T-helper 22 cell (primary cell): ENCODE data around the gene PNLIPRP1.

ENCODE experiments used
- DNase-seq: peaks from one replicate; pipeline ENCODE4 v3.0.0-alpha.2; 2020; ENCODE audit warnings: low read depth

Gene PNLIPRP1

DNA sequence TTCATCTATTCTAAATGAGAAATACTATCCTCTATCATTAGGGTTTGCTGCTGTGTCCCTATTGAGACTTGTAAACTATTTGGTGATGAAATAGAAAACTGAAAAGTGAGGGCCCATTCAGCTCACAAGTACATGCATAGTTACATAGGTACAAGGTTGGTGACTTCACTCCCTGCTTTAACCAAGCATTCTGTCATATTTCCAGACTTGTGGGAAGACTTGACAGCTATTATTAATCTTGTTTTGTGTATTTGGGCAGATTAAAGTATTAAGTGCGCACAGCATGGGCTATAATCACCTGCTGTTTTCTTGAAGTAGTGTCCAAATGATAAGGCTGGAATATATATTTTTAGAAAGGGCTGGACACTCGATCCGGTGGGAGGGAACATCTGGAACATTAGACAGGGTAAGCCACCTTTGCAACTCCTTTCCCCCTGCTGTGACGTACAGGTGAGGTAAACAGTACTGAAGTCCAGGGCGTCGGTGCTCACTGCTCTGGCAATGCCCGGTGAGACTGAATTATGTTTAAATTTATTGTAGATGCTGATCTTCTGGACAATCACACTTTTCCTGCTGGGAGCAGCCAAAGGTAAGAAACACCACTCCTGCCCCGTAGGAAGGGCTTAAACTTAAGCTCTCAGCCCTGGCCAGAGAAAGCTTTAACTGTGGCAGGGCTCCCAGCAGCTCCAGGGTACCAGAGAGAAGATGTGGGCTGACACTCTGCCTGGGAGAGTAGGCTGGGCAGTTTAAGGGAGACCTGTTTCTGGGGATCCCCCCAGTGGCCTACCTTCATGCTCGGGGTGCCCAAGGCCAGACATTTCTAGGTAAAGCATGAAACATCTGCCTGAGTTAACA lies at the start of gene PNLIPRP1:
Gene PNLIPRP1 (plus strand): TSS at position 370 of the 855 bp plus-strand sequence. CDS start 171 bp downstream, at position 541.
- DNase-seq = no peak

DNA sequence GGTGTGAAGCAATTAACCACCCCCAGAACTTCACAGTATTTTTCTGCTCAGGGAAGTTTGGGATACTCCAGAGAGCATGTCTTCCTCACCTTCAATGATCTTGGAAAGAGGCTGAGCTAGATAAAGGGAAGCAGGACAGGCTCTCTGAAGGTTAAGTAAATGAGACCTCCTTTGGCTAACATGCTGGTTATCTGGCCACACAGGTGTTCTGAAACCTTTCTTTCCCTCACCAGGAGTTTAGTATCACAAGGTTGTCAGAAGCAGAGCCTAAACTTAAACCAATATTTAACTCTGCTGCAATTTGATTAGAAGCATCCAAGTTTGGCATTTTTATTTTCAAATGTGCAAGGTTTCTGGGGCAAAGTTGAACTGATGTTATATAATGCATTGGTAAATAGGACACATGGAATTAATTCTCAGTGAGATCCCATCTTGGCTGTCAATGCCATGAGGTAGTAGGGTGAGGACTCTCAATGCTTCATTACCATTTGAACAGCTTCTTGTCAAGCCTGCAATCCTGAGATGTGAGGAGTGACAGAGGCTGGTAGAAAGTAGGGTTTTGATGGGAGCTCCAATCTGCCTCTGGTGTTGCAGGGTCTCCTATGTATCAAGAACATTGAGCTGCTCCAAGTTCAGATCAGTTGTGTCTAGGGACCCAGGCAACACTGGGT lies 48.6 kb upstream of the PNLIPRP1 start:
- DNase-seq = no peak

DNA sequence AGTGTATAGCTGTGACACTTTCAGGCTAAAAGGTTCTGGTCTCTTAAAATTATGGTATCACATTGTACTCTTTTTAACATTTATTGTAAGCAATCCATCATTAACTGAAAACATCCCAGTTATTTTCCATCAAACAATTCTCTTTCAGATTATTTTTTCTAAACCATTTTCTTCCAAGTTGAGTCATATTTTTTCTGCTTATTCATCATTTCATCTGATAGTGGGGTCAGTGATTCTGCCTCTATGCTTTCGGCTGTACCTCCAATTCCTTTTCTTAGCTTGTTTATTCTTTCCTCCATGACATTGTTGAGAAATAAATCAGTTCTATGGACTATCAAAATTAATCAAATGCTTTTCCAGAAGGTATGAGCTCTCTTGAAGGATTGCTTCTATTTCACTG lies 45.6 kb upstream of the PNLIPRP1 start:
- no peak for DNase-seq

DNA sequence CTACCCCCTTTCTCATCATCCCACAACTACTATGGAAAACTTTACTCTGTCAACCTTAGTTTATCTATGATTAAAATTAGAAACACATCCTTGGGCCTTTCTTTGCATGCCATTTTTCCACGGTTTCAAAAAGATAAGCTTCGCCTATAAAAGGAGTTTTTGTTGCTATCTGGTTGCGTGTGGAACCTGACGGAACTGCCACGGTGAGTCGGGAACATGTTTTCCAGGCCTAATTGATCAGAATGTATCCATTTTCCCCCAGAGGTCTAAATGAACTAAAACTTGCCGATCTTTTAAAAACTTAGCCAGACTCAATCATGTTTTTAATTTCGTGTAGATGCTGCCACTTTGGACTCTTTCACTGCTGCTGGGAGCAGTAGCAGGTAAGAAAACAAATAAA lies 45.0 kb upstream of the PNLIPRP1 start, which contains the start of gene PNLIP:
Gene PNLIP (plus strand): TSS at position 176 of the 400 bp plus-strand sequence. CDS start 162 bp downstream, at position 338.
- no peak for DNase-seq

DNA sequence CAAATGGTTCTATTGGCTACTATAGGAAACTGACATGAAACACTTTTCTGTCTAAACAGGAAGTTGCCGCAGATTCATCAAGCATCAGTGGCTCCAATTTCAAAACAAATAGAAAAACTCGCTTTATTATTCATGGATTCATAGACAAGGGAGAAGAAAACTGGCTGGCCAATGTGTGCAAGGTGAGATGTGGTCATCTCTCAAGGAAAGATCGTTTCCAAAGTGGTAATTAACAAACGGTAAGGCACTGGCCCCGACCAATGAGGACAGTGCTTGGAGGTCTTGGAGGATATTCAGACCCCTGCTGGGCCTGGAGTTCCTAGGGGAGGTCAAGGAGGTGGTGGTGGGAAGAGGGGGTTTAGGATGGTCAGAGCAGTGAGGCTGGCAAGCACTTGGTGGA lies 42.5 kb upstream of the PNLIPRP1 start:
- no peak for DNase-seq

DNA sequence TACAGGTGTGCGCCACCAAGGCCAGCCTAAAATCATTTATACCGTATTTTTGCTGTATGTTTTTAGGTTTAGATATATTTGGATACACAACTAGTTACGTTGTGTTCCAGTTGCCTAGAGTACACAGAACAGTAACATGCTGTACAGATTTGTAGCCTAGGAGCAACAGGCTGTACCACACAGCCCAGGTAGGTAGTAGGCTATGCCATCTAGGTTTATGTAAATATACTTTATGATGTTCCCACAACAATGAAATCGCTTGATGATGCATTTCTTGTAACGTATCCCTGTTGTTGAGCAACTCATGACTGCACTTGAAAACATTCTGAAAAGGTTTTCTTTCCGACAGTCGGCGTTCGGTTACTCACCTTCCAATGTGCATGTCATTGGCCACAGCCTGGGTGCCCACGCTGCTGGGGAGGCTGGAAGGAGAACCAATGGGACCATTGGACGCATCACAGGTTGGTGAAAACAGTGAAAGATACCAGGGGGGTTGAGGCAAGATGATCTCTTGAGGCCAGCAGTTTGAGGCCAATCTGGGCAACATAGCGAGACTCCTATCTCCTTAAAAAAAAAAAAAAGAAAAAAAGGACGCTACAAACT lies 37.3 kb upstream of the PNLIPRP1 start:
- DNase-seq = no peak

DNA sequence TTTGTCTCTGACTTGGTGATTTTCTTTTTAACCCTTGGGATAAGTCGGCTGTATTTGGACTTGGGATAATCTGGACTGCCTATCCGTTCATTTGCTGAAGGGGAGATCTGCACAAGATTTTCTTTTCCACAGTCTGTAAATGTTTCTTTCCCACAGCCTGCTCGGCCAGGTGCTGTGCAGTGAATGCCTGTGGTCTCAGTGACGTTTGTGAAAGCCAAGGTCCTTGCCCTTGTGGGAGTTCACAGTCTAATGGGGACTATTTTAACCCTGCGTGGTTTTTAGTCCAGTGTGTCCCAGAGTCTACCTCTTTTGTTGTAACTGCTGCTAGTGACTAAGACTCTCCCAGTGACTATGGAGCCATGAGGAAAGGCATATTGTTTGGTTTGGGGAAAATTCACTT lies 36.1 kb upstream of the PNLIPRP1 start:
- DNase-seq = no peak

DNA sequence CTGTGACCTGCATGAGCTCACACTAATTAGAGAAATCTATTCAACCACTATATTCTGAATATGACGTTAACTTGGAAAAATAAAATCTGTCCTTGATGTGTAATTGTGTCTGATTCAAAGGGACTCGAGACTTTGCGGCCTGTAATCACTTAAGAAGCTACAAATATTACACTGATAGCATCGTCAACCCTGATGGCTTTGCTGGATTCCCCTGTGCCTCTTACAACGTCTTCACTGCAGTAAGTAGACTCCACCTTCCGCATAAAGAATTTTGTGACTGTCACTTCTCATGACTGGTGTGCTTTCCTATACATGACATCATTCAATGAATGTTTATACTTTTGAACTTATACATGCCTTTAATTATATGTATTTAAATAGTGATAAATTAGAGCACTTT lies 34.9 kb upstream of the PNLIPRP1 start:
- no peak for DNase-seq

DNA sequence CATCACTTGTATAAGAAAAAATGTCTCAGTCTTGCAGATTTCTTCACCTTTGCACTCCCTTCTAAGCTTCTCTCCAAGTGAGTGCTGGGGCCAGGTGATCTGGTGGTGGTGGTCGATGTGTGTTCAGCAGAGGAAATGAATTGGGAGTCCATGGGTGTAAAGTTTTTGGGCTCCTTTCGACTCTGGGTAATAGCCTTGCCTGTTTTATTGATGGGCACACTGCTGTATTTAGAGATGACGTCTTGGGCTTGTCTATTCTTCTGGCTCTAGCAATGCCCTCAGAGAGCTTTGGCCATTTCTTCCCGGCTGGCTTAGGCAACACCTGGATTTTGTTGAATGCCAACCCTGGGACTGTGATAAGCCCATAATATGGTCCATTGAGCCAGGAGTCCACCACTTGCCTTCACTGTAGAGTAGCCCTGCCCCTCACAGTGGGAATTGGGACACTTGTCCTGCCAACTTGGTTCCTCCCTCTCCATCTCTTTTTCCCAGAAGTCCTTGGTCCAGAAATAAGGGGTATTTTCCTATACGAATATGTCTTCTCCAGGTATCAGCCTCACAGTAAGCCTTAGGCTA lies 33.4 kb upstream of the PNLIPRP1 start:
- no peak for DNase-seq

DNA sequence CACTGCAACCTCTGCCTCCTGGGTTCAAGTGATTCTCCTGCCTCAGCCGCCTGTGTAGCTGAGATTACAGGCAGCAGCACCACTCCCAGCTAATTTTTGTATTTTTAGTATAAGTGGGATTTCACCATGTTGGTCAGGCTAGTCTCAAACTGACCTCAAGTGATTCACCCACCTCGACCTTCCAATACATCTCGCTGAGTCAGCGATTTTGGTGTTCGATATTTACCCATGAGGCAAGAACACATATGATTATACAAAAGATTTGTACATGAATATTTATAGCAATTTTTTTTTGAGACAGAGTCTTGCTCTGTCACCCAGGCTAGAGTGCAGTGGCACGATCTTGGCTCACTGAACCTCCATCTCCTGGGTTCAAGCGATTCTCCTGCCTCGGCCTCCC lies 25.2 kb upstream of the PNLIPRP1 start:
- no peak for DNase-seq

DNA sequence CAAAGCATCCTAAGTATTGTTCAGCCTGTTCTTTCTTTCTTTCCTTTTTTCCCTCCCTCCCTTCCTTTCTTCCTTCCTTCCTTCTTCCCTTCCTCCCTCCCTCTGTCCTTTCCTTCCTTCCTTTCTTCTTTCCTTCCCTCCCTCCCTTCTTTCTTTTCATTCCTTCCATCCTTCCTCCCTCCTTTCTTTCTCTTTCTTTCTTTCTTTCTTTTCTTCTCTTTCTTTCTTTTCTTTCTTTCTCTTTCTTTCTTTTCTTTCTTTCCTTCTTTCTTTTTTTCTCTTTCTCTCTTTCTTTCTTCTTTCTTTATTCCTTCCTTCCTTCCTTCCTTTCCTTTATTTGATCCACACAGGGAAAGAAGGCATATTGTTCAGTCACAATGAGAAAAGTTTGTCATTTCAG lies 23.8 kb upstream of the PNLIPRP1 start:
- no peak for DNase-seq

DNA sequence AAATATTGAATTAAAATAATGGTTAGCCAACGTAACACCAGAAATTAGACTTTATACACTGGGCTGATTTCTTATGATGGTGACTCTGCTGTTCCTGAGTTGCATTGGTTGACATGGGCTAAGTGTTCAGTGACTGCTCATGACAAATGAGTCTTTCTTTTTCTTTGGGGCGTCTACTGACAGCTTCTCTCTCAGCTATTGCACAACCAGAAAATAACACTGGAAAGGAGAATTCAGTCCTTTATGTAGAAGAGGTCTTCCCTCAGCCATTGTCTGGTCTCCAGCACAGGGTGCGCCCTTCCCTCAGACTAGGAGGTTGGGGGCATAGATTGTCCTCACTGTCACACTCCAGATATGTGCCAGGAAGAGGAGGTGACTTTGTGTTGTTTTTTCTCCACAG lies 23.4 kb upstream of the PNLIPRP1 start:
- DNase-seq = no peak

DNA sequence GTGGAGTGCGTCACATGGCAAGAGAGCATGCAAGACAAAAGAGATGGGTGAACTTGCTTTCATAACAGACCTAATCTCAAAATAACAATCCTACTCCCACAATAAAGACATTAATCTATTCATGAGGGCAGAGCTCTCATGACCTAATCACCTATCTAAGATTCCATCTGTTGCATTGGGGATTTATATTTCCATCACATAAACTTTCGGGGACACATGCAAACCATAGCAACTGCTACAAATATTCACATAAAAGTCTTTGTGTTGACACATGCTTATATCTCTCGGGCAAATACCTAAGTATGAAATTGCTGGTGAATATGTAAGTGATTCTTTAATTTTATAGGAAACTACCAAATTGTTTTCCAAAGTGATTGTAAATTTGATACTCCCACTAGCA lies 16.0 kb upstream of the PNLIPRP1 start:
- no peak for DNase-seq

DNA sequence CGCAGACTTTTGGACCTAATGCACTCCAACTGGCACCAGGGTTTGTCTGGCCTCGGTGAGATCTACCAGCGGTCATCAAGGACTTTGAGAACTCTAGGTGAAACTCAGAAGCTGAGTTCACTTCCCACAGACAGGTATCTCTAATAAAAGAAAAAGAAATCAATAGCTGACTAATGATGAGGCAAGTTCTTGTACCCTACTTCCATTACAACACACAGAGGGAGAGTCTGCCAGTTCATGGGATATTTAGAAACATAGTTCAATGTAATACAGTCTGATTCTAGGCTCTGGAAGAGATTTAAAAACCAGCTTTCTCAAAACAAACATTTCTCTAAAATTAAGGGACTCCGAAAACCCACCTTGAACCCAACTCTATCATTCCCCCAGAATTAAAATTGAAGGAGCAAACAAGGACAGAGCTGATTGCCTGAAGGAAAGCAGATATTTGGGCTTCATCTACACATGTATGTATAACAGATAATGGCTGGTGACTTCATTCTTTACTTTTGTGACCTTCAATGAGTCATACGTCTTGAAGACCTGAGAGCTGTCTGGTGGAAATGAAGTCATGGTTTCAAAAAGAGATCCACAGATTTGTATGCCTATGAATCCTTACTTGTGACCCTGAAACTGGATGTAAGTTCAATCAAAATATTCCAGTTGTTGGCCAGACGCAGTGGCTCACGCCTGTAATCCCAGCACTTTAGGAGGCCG lies 2.7 kb upstream of the PNLIPRP1 start:
- no peak for DNase-seq

DNA sequence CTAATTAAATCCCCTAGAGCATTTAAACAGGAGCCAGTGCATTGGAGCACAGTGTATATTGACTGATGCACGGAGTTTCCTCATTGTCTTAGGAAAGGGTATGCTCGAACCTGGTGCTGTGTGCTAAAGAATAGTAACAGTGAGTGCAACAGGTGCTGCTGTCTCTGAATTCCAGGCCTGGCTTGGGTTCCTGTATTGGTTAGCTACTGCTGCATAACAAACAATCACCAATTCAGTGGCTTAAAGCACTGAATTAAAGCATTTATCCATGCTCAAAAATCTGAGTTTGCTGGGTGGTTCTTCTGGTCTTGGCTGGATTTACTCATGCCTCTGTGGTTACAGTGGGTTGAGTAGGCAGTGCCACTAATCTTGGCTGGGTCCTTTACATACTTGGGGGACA lies 1.8 kb upstream of the PNLIPRP1 start:
- no peak for DNase-seq

DNA sequence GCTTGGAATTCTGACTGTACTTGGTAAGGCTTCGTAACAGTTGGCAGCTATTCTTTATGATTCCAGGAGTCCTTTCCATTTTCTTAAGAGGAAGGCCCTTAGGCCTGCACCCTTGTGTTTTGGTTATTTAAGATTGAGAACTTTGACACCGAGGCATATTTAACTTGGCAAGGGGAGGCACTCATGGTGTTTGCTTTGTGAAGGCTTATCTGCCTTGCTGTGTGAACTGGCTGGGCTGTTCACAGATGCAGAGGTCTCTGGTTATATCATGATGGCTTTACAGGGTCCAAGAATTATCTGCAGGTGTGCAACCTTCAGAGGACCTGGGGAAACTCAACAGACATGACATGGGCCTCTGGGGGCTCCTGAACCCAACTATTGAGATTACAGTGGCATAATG lies 833 bp upstream of the PNLIPRP1 start:
- no peak for DNase-seq

DNA sequence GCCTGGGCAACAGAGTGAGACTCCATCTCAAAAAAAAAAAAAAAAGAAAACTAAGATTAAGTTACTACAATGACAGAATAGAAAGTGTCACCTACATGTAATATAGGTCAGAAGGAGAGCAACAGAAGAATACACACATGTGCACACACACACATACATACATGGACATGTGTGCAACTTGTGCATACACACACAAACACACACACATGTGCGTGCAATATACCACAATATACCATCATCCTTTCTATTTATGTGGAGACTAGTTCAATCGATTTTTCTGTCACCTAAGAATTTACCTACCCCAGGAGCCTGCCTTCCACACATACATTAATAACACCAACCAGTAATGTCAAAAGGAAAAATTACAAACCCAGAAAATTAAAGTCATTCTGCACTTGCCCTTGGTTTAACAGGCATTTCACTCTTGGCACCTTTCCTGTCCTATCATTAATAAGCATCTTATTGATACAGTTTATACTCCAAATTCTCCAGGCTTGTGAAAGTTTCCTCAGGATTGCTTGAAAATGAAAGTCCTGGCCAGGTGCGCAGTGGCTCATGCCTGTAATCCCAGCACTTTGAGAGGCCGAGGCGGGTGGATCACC lies 2.5 kb downstream of the PNLIPRP1 start:
- no peak for DNase-seq

DNA sequence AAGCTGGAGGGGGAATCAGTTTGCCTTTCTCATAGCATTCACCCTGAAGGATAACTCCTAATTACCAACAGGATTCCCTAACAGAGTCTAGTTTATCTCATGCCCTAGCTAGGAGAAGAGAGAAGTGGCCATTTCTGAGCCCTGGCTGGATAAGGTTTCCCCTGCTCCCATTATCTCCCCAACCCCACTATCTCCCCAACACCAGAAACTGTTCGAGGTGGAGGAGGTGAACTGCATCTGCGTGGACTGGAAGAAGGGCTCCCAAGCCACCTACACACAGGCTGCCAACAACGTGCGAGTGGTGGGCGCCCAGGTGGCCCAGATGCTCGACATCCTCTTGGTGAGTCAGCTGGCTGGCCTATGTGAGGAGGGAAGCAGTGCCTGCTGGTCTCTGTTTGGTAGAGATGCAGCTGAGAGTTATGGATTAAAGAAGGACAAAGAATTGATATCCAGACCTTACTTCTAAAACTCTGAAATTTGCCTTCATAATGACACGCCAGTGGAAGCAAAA lies 3.8 kb downstream of the PNLIPRP1 start:
- DNase-seq = no peak

DNA sequence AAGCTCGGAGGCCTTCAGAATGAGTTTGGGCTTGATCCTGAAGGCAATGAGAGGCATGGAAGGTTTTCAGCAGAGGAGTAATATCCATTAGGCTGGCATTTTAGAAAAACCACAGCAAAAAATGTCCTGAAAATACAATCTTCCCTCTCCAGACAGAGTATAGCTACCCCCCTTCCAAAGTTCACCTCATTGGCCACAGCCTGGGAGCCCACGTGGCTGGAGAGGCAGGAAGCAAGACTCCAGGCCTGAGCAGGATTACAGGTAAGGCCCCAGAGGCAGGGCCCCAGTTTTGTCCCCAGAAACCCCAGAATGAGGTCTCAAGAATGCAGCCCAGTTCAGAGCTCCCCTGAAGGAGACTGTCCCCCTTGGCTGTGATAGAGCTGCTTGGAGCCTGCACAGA lies 5.3 kb downstream of the PNLIPRP1 start:
- no peak for DNase-seq

DNA sequence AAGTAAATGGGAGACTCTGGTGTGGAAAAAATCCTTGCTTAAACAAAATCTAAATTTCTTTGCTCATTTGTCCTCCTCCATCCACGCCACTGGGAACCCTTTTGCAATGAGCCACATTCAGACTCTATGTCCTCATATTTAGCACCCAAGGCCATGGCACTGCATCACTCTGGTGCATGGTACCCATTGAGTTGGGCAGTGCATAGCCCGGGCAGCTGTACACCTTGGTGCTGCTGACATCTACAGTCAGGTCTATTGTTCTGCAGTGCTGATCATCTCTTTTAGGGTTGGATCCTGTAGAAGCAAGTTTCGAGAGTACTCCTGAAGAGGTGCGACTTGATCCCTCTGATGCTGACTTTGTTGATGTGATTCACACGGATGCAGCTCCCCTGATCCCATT lies 6.8 kb downstream of the PNLIPRP1 start:
- DNase-seq = no peak

DNA sequence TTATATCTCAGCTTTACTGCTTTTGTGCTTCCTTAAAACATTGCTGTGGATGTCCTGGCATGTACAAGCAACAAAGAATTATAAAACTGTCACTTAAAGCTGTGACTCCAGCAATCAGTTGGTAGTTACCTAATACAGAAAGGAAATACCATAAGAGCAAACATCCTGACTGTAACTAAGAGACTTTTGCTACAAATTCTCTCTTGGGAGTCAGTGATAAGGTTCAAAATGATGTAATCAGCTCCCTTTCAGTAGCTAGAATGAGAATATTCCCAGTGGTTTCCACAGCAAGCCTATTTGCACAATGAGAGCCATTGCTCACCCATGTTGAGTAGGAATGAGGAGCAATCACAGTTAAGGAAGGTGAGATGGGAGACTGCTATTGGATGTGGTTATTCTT lies 7.6 kb downstream of the PNLIPRP1 start:
- no peak for DNase-seq
